SH-SY5Y (cell line): Measurements from ENCODE around the gene MLXIP.

Experiments used
- GATA2 ChIP-seq: IDR thresholded peaks from 2 replicates; pipeline ENCODE4 v1.6.1; 2011; ENCODE audit warnings: mild to moderate bottlenecking, low read depth, low read length
- GATA3 ChIP-seq: IDR thresholded peaks from 2 replicates; pipeline ENCODE4 v1.6.1; 2011; ENCODE audit warnings: low read depth, mild to moderate bottlenecking, low read length, moderate library complexity

- TF ChIP-seq GATA2 = no peak
- TF ChIP-seq GATA3 = no peak
Measured at GRCh38 chr12:122062832-122063693, 15.5 kb upstream of the MLXIP start.
